ENCODE measurements around the gene DOCK8.

DNA sequence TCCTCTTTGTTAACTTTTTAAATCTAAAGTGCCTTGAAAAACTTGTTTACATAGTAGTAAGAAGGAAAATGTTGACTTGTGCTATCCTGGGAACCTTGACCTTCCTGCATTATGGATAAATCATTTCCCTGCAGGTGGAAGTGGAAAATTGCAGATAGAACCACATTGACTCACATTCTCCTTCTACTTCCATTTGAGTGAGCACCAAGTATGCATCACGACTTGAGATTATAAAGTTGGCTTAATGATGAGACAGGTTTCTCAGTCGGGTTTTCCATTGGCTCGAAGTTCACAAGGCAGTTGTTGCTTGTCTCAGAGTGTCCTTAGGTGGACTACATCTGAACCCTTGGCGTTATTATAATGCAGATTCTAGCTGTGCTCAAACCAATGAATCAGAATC, 39.9 kb downstream of the DOCK8 start:
- TF ChIP-seq, protein P1, sequence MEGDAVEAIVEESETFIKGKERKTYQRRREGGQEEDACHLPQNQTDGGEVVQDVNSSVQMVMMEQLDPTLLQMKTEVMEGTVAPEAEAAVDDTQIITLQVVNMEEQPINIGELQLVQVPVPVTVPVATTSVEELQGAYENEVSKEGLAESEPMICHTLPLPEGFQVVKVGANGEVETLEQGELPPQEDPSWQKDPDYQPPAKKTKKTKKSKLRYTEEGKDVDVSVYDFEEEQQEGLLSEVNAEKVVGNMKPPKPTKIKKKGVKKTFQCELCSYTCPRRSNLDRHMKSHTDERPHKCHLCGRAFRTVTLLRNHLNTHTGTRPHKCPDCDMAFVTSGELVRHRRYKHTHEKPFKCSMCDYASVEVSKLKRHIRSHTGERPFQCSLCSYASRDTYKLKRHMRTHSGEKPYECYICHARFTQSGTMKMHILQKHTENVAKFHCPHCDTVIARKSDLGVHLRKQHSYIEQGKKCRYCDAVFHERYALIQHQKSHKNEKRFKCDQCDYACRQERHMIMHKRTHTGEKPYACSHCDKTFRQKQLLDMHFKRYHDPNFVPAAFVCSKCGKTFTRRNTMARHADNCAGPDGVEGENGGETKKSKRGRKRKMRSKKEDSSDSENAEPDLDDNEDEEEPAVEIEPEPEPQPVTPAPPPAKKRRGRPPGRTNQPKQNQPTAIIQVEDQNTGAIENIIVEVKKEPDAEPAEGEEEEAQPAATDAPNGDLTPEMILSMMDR (conservative IDR thresholded peaks at IDR 0.05), result no peak
- no peak for TF ChIP-seq EZH2 (IDR thresholded peaks at IDR 0.05; ENCODE audit: low read depth)

Data from PC-9 (cell line).